A673 (cell line): ENCODE measurements around the gene TSPAN31. TPM values are rescaled to one million over a fixed set of nuclear protein-coding genes. Genes with fewer than 3 reads are reported as not detected.

Experiments used
- BruUV-seq: library from RNA; stranded (reverse); fragments of 400-500 nt; replicated peaks from 2 replicates; lab custom pipeline; 2021; lab: Mats Ljungman, UMichigan
- CTCF ChIA-PET: fragments of 300-600 bp; sonication (Branson Sonifier 250); formaldehyde crosslinking; loops from one replicate; lab custom pipeline; 2022; ENCODE audit warnings: antibody characterized with exemption; lab: Charles Lee
- POLR2A ChIA-PET: fragments of 300-600 bp; sonication (Branson Sonifier 250); formaldehyde crosslinking; loops from one replicate; lab custom pipeline; 2022; ENCODE audit warnings: antibody characterized with exemption; ENCODE audit not compliant: low non-redundant PET; lab: Charles Lee
- DNase-seq: peaks from one replicate; pipeline ENCODE4 v3.0.0-alpha.2; 2015; ENCODE audit warnings: low spot score
- H3K27ac ChIP-seq: fragments of 200-600 bp; sonication (generic); 2 replicates; pipeline ENCODE4 v1.5.1; 2016; ENCODE audit warnings: mixed run types, low read depth, mild to moderate bottlenecking, mixed read lengths, antibody characterized with exemption, low read length; ENCODE audit not compliant: poor library complexity, severe bottlenecking
- H3K27me3 ChIP-seq: fragments of 200-600 bp; sonication (generic); replicated peaks from 2 replicates; pipeline ENCODE4 v1.6.1; 2017; ENCODE audit warnings: mixed run types, low read depth, mild to moderate bottlenecking, mixed read lengths, antibody characterized with exemption, low read length; ENCODE audit not compliant: insufficient read depth, poor library complexity
- H3K36me3 ChIP-seq: fragments of 200-600 bp; sonication (generic); 2 replicates; pipeline ENCODE4 v1.6.1; 2016; ENCODE audit warnings: mixed run types, mild to moderate bottlenecking, mixed read lengths, antibody characterized with exemption, low read length; ENCODE audit not compliant: insufficient read depth, poor library complexity, severe bottlenecking
- H3K4me1 ChIP-seq: fragments of 200-600 bp; sonication (generic); 2 replicates; pipeline ENCODE4 v1.6.1; 2017; ENCODE audit warnings: mixed run types, mild to moderate bottlenecking, mixed read lengths, antibody characterized with exemption, low read length; ENCODE audit not compliant: insufficient read depth, poor library complexity, severe bottlenecking
- H3K4me3 ChIP-seq: fragments of 200-600 bp; sonication (generic); 2 replicates; pipeline ENCODE4 v1.5.1; 2016; ENCODE audit warnings: low read depth, mixed run types, mild to moderate bottlenecking, mixed read lengths, low read length; ENCODE audit not compliant: poor library complexity, severe bottlenecking
- H3K9me3 ChIP-seq: fragments of 200-600 bp; sonication (generic); 2 replicates; pipeline ENCODE4 v1.6.1; 2016; ENCODE audit warnings: mixed run types, low read depth, mild to moderate bottlenecking, mixed read lengths, antibody characterized with exemption, low read length; ENCODE audit not compliant: poor library complexity, severe bottlenecking
- CTCF ChIP-seq: fragments of 300-800, 200-600 bp; sonication (generic); conservative IDR thresholded peaks from 2 replicates; pipeline ENCODE4 v1.5.1; 2017; ENCODE audit warnings: low read depth, mild to moderate bottlenecking, antibody characterized with exemption, low read length, moderate library complexity, mixed read lengths
- EZH2 ChIP-seq: fragments of 200-600 bp; sonication (generic); IDR thresholded peaks from 2 replicates; pipeline ENCODE4 v1.6.1; 2017; ENCODE audit warnings: borderline replicate concordance, low read depth, mild to moderate bottlenecking, mixed read lengths, antibody characterized with exemption, low read length; ENCODE audit not compliant: poor library complexity, severe bottlenecking
- intact Hi-C: fragments of 100-400 bp; cut with micrococcal nuclease; formaldehyde crosslinking; loops from one replicate; pipeline ENCODE4 v1.10.0; 2022; ENCODE audit not compliant: unreplicated experiment
- total RNA-seq: library from RNA; stranded (reverse); gene quantifications from 2 replicates; pipeline ENCODE4 v1.2.3, GENCODE V29; 2021

The TSPAN31 gene
- total RNA-seq, 1 experiment from 2014 or later: 8.9 TPM

- CTCF ChIA-PET: no interaction called here
- intact Hi-C loops: no loop called here
- BruUV-seq: no TSS peak
- Histone ChIP-seq H3K4me3 (peak overlapping the region; percentile 87), H3K27ac (peak overlapping the region; percentile 93), H3K27me3 (no peaks in the 10 kb centered on the region), H3K36me3 (peaks cover 44% of the 10 kb centered on the region), H3K9me3 (no peaks in the 10 kb centered on the region), H3K4me1 (peaks cover 29% of the 10 kb centered on the region)
- no peak for DNase-seq
- TF ChIP-seq EZH2 (no peak), CTCF (no peak)
- POLR2A ChIA-PET: no interaction called here
Observed at GRCh38 chr12:57750561-57751431, 6.0 kb downstream of the TSPAN31 start.

GRCh38 chr12:57751432-57751787, 6.6 kb downstream of the TSPAN31 start:
- DNase-seq: no peak
- peaks cover 41% of the 10 kb centered on the region for H3K36me3 ChIP-seq
- H3K4me1 ChIP-seq: peaks cover 31% of the 10 kb centered on the region
- POLR2A ChIA-PET: no interaction called here
- H3K4me3 ChIP-seq: peak overlapping the region; percentile 87
- H3K27ac ChIP-seq: peak overlapping the region; percentile 93
- TF ChIP-seq EZH2 (no peak), CTCF (no peak)
- no peaks in the 10 kb centered on the region for H3K9me3 ChIP-seq
- intact Hi-C loops: no loop called here
- no peaks in the 10 kb centered on the region for H3K27me3 ChIP-seq
- CTCF ChIA-PET: no interaction called here
- no TSS peak for BruUV-seq

- CTCF ChIA-PET: interaction anchor here (0.6 kb wide), 1 partner anchor 55 kb away, joined by 3 read pairs; no protein-coding TSS in a partner anchor
- Histone ChIP-seq H3K36me3 (peaks cover 35% of the 10 kb centered on the region), H3K27me3 (no peaks in the 10 kb centered on the region), H3K27ac (peak within 1 kb of the TSS; percentile 93), H3K9me3 (no peaks in the 10 kb centered on the region), H3K4me1 (peaks cover 33% of the 10 kb centered on the region), H3K4me3 (peak within 1 kb of the TSS; percentile 87)
- DNase-seq: peak; percentile 100
- no peak for TF ChIP-seq CTCF
- no peak for TF ChIP-seq EZH2
- intact Hi-C loops: no loop called here
- POLR2A ChIA-PET: no interaction called here
- BruUV-seq: TSS peak; percentile 75
Observed at GRCh38 chr12:57751788-57752667, 7.2 kb downstream of the TSPAN31 start, which contains the start of gene CDK4. Gene CDK4, minus strand, starts transcription at chr12:57752310. Its CDS starts 593 bp downstream, at chr12:57751717.
